Measurements from ENCODE around the gene KCNJ1. TPM values are rescaled to one million over a fixed set of nuclear protein-coding genes. Genes with fewer than 3 reads are reported as not detected.

Gene KCNJ1
- total and polyA plus RNA-seq, 2 experiments from 2014 or later = 0.16 TPM; not detected in 1

DNA sequence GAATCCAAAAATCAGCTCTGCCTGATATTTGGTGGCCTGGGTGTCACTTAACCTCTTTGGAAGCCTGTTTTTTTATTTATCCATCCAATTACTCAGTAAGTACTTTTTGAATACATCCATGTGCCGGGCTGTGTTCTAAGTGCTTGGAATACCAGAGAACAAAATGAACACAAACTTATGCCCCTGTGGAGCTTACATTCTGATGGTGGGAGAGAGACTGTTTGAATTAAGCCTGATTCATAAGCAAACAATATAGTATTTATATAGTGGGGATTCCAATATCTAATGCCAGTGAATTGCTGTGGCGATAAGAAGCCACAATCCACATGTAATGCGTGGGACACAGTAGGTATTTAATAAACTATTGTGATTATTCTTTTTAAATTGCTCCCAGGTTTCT is 43.5 kb upstream of the KCNJ1 start:
- Histone ChIP-seq H3K27ac (ENCODE audit: low read depth) (no peak overlapping the region), H3F3A (replicated peaks; ENCODE audit: low read depth) (no peaks in the 10 kb centered on the region), H3K4me2 (no peak overlapping the region), H2AFZ (no peak overlapping the region), H3K36me3 (ENCODE audit: insufficient read depth) (no peaks in the 10 kb centered on the region), H4K20me1 (replicated peaks; ENCODE audit: insufficient read depth) (no peaks in the 10 kb centered on the region), H3K4me1 (ENCODE audit: insufficient read depth) (no peaks in the 10 kb centered on the region), H3K9me2 (ENCODE audit: insufficient read depth) (no peaks in the 10 kb centered on the region), H3K79me2 (replicated peaks; ENCODE audit: insufficient read depth) (no peaks in the 10 kb centered on the region), H3K27me3 (ENCODE audit: insufficient read depth) (peaks cover 33% of the 10 kb centered on the region), H3K4me3 (no peak overlapping the region)
- no peak overlapping the region for H3K27ac Mint-ChIP-seq
- H3K27me3 Mint-ChIP-seq (ENCODE audit: insufficient read depth, low read depth, poor library complexity) = peaks cover 26% of the 10 kb centered on the region
- no peaks in the 10 kb centered on the region; the same call in 2 of the 3 replicates for H3K4me1 Mint-ChIP-seq
- H3K9me3 Mint-ChIP-seq = peaks cover 10% of the 10 kb centered on the region; the same call in 2 of the 3 replicates
- DNase-seq (ENCODE audit: low spot score) (no peak), ATAC-seq (no peak)
- no peak for TF ChIP-seq JUNB (IDR thresholded peaks at IDR 0.05; ENCODE audit: unreplicated experiment)
- TF ChIP-seq CREB1 (CRISPR knock-in tag; IDR thresholded peaks at IDR 0.05; ENCODE audit: low read depth) = no peak
- TF ChIP-seq, protein P1, sequence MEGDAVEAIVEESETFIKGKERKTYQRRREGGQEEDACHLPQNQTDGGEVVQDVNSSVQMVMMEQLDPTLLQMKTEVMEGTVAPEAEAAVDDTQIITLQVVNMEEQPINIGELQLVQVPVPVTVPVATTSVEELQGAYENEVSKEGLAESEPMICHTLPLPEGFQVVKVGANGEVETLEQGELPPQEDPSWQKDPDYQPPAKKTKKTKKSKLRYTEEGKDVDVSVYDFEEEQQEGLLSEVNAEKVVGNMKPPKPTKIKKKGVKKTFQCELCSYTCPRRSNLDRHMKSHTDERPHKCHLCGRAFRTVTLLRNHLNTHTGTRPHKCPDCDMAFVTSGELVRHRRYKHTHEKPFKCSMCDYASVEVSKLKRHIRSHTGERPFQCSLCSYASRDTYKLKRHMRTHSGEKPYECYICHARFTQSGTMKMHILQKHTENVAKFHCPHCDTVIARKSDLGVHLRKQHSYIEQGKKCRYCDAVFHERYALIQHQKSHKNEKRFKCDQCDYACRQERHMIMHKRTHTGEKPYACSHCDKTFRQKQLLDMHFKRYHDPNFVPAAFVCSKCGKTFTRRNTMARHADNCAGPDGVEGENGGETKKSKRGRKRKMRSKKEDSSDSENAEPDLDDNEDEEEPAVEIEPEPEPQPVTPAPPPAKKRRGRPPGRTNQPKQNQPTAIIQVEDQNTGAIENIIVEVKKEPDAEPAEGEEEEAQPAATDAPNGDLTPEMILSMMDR (conservative IDR thresholded peaks at IDR 0.05; ENCODE audit: low read depth in 2 of 2) = no peak
- TF ChIP-seq ZNF331 (CRISPR knock-in tag; IDR thresholded peaks at IDR 0.05; ENCODE audit: low read depth) = no peak
- TF ChIP-seq POLR2AphosphoS5 (IDR thresholded peaks at IDR 0.05; ENCODE audit: low read depth) = no peak
- no peak for TF ChIP-seq EZH2 (IDR thresholded peaks at IDR 0.05; ENCODE audit: low read depth, unreplicated experiment)
- TF ChIP-seq NANOG (IDR thresholded peaks at IDR 0.05; ENCODE audit: borderline replicate concordance) = no peak
- no peak for TF ChIP-seq ZNF114 (CRISPR knock-in tag; IDR thresholded peaks at IDR 0.05)
- no peak for TF ChIP-seq STAT1 (IDR thresholded peaks at IDR 0.05; ENCODE audit: unreplicated experiment)
- no peak for TF ChIP-seq EZH2phosphoT487 (IDR thresholded peaks at IDR 0.05; ENCODE audit: unreplicated experiment)
- TF ChIP-seq, protein P2, sequence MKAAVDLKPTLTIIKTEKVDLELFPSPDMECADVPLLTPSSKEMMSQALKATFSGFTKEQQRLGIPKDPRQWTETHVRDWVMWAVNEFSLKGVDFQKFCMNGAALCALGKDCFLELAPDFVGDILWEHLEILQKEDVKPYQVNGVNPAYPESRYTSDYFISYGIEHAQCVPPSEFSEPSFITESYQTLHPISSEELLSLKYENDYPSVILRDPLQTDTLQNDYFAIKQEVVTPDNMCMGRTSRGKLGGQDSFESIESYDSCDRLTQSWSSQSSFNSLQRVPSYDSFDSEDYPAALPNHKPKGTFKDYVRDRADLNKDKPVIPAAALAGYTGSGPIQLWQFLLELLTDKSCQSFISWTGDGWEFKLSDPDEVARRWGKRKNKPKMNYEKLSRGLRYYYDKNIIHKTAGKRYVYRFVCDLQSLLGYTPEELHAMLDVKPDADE (IDR thresholded peaks at IDR 0.05) = no peak
- TF ChIP-seq, protein P3, sequence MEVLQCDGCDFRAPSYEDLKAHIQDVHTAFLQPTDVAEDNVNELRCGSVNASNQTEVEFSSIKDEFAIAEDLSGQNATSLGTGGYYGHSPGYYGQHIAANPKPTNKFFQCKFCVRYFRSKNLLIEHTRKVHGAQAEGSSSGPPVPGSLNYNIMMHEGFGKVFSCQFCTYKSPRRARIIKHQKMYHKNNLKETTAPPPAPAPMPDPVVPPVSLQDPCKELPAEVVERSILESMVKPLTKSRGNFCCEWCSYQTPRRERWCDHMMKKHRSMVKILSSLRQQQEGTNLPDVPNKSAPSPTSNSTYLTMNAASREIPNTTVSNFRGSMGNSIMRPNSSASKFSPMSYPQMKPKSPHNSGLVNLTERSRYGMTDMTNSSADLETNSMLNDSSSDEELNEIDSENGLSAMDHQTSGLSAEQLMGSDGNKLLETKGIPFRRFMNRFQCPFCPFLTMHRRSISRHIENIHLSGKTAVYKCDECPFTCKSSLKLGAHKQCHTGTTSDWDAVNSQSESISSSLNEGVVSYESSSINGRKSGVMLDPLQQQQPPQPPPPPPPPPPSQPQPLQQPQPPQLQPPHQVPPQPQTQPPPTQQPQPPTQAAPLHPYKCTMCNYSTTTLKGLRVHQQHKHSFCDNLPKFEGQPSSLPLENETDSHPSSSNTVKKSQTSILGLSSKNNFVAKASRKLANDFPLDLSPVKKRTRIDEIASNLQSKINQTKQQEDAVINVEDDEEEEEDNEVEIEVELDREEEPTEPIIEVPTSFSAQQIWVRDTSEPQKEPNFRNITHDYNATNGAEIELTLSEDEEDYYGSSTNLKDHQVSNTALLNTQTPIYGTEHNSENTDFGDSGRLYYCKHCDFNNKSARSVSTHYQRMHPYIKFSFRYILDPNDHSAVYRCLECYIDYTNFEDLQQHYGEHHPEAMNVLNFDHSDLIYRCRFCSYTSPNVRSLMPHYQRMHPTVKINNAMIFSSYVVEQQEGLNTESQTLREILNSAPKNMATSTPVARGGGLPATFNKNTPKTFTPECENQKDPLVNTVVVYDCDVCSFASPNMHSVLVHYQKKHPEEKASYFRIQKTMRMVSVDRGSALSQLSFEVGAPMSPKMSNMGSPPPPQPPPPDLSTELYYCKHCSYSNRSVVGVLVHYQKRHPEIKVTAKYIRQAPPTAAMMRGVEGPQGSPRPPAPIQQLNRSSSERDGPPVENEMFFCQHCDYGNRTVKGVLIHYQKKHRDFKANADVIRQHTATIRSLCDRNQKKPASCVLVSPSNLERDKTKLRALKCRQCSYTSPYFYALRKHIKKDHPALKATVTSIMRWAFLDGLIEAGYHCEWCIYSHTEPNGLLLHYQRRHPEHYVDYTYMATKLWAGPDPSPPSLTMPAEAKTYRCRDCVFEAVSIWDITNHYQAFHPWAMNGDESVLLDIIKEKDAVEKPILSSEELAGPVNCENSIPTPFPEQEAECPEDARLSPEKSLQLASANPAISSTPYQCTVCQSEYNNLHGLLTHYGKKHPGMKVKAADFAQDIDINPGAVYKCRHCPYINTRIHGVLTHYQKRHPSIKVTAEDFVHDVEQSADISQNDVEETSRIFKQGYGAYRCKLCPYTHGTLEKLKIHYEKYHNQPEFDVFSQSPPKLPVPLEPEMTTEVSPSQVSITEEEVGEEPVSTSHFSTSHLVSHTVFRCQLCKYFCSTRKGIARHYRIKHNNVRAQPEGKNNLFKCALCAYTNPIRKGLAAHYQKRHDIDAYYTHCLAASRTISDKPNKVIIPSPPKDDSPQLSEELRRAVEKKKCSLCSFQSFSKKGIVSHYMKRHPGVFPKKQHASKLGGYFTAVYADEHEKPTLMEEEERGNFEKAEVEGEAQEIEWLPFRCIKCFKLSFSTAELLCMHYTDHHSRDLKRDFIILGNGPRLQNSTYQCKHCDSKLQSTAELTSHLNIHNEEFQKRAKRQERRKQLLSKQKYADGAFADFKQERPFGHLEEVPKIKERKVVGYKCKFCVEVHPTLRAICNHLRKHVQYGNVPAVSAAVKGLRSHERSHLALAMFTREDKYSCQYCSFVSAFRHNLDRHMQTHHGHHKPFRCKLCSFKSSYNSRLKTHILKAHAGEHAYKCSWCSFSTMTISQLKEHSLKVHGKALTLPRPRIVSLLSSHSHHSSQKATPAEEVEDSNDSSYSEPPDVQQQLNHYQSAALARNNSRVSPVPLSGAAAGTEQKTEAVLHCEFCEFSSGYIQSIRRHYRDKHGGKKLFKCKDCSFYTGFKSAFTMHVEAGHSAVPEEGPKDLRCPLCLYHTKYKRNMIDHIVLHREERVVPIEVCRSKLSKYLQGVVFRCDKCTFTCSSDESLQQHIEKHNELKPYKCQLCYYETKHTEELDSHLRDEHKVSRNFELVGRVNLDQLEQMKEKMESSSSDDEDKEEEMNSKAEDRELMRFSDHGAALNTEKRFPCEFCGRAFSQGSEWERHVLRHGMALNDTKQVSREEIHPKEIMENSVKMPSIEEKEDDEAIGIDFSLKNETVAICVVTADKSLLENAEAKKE (CRISPR knock-in tag; IDR thresholded peaks at IDR 0.05) = no peak
- TF ChIP-seq, protein P4, sequence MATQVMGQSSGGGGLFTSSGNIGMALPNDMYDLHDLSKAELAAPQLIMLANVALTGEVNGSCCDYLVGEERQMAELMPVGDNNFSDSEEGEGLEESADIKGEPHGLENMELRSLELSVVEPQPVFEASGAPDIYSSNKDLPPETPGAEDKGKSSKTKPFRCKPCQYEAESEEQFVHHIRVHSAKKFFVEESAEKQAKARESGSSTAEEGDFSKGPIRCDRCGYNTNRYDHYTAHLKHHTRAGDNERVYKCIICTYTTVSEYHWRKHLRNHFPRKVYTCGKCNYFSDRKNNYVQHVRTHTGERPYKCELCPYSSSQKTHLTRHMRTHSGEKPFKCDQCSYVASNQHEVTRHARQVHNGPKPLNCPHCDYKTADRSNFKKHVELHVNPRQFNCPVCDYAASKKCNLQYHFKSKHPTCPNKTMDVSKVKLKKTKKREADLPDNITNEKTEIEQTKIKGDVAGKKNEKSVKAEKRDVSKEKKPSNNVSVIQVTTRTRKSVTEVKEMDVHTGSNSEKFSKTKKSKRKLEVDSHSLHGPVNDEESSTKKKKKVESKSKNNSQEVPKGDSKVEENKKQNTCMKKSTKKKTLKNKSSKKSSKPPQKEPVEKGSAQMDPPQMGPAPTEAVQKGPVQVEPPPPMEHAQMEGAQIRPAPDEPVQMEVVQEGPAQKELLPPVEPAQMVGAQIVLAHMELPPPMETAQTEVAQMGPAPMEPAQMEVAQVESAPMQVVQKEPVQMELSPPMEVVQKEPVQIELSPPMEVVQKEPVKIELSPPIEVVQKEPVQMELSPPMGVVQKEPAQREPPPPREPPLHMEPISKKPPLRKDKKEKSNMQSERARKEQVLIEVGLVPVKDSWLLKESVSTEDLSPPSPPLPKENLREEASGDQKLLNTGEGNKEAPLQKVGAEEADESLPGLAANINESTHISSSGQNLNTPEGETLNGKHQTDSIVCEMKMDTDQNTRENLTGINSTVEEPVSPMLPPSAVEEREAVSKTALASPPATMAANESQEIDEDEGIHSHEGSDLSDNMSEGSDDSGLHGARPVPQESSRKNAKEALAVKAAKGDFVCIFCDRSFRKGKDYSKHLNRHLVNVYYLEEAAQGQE (IDR thresholded peaks at IDR 0.05; ENCODE audit: unreplicated experiment) = no peak
- no peak overlapping the region for H3K4me3 Mint-ChIP-seq
- H3K36me3 Mint-ChIP-seq (ENCODE audit: low read depth) = no peaks in the 10 kb centered on the region; the same call in 2 of the 3 replicates

Data from GM23338 (cell line).